Myocyte (in vitro differentiated cells): Measurements from ENCODE around the gene ZNF280A. TPM values are rescaled to one million over a fixed set of nuclear protein-coding genes. Genes with fewer than 3 reads are reported as not detected.
"Not testable (repeated sequence)": the region's sequence is repeated elsewhere in the genome, so short reads cannot be mapped to it uniquely, and the experiment has no call there.

ENCODE experiments used
- DNase-seq: peaks from one replicate; pipeline ENCODE4 v3.0.0-alpha.2; 2012; ENCODE audit warnings: low read depth
- total RNA-seq: library from RNA; depleted of rRNA; stranded (reverse); fragments of >200 nt; gene quantifications from 2 replicates; pipeline ENCODE4 v1.2.3, GENCODE V29; 2014

The ZNF280A gene
- total RNA-seq, 1 donor from 2014 or later, result not detected

DNA sequence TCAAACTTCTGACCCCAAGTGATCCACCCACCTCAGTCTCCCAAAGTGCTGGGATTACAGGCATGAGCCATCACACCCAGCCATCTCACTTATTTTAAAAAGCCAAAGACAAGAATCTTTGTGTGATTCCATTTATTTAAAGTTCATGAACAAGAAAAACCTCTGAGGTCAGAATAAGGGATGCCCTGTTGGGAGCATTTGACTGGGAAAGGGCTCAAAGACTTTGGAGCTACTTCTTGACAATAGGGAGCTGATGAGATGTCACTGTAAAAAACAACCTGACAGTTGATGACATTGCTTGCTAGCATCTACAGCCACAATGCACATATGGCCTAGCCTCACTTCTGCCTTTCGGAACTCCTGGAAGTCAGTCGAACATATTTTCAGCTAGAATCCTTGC, 6.5 kb downstream of the ZNF280A start:
- DNase-seq, result no peak

DNA sequence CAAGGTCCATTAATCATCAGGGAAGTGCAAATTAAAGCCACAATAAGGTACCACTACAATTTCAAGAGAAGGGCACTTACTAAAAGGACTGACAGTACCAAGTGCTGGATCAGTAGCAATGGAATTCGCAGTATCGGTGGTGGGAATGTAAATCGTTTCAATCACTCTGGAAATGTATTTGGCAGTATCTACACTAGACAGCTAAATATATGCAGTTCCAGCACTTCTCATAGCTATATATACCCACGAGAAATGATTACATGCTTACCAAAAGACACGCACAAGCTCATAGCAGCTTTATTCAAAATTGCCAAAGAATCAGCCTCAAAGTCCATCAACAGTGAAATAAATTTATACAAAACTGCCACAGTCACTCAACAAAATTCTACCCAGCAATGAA, 7.1 kb downstream of the ZNF280A start:
- no peak for DNase-seq

DNA sequence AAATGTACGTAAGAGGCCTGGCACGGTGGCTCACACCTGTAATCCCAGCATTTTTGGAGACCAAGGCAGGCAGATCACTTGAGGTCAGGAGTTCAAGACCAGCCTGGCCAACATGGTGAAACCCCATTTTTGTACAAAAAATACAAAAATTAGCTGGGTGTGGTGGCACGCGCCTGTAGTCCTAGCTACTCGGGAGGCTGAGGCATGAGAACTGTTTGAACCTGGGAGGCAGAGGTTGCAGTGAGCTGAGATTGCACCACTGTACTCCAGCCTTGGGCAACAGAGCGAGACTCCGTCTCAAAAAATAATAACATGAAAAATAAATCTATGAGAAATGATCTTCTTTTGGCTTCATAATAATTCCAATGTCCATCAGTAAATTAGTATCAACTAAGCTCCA, 9.2 kb downstream of the ZNF280A start:
- DNase-seq, result not testable (repeated sequence)

DNA sequence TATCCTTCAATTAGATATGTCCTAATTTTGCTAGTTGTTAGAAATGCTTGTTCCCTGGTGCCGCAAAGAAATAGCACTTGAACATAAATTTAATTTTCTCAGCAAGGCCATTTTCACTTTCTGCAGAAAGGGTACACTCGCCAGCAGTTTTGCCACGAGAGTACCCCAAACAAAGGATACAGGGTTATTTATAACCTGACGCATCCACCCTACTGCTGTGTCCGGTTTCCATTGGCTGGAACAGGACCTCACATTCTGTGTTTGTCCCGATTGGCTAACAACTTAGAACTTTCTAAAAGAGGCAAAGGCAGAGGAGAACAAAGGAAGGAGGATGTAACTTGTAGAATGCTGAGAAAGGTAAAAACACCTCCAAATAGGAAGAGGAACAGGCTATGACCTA, 10.2 kb downstream of the ZNF280A start:
- not testable (repeated sequence) for DNase-seq

DNA sequence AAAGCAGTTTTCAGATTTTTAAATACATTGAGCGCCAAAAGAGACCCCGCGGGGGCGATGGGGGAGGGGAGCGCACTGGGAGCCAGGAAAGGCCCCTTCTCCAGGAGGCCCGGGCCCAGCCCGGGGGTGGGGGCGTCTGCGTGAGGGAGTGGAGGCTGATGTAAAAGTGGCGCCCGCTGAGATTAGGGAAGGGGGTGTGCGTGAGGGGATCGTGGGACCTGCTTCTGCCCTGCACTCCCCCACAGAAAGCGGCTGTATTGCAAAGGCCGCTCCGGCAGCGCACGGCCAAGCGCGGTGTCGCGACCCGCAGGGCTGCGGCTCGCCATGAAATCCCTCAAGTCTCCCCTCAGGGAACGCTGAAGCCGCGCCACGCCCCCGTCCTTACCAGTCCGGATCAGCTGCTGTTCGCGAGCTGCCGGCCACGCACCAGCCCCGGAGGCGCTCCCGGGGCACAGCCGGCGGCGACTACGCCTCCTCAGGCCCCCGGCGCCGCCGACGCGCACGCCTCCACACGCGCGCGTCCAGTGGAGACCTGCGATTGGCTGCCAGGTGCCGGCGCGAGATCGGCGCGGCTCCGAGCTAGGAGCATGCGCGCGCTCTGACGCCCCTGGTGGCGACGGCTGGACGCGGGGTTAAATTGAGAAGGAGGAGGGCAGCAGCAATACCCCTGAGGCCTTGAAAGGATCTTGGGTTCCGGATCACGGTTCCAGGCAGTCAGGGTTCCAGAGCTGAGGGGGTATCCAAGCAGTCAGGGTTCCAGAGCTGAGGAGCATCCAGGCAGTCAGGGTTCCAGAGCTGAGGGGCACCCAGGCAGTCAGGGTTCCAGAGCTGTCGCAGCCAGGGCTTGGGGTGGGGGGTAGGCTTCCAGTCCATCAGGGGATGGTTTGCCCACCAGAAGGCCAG, 11.5 kb downstream of the ZNF280A start, which contains the start of gene ZNF280B:
ZNF280B (minus strand) TSS at position 469 of the 903 bp plus-strand sequence. CDS start 19,344 bp downstream, outside the sequence.
- peak; percentile 79 for DNase-seq

DNA sequence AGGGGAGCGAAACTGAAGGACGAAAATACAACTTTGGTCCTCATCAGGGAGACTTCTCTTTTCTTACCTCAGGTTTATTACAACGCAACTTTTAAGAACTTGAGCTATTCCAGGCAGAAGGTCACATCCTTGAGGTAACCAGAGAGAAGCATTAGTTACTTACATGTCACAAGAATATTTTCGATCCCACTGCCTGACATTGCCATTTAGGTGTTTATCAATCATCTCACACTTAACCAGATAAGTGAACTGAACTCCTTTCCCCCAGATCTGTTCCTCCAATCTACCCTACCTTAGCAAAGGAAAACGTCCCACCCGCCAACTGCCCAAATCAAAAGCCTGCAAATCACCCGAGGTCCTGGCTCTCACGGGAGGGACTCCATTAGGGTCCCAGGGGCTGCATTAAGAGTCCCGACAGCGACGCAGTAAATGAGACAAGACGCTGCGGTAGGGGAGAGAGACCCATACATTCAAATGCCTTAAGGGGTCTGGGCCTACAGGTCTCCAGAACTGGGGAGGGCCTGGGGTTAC, 12.3 kb downstream of the ZNF280A start:
- no peak for DNase-seq

DNA sequence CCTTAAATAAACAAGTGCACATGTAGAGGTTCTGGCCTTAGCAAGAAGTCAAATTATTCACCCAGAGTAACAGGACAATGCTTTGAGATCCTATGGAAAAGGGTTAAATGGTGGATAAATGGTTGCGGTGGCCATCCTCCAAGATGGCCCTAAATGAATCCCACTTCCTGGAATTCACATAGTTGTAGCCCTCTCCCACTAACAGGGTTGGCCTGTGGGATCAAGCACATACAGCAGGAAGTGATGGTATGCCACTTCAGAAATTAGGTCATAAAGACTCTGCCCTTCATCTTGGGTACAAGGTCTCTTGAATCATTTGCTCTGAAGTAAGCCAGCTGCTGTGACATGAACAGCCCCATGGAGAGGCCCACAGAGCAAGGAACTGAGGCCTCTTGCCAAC, 13.3 kb downstream of the ZNF280A start:
- DNase-seq, result no peak

DNA sequence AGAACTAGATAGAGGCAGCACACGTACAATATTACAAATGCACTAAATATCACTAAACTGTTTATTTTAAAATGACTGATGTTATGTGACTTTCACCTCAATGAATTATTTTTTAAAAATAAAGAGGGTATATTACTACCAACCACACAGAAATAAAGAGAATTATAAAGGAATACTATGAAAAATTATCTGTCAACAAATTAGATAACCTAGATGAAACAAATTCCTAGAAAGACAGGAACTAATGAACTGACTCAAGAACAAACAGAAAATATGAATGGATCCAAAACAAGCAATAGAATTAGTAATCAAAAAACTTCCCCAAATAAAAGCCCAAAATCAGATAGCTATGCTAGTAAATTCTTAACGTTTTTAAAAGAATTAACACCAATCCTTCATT, 21.8 kb downstream of the ZNF280A start:
- DNase-seq, result no peak

DNA sequence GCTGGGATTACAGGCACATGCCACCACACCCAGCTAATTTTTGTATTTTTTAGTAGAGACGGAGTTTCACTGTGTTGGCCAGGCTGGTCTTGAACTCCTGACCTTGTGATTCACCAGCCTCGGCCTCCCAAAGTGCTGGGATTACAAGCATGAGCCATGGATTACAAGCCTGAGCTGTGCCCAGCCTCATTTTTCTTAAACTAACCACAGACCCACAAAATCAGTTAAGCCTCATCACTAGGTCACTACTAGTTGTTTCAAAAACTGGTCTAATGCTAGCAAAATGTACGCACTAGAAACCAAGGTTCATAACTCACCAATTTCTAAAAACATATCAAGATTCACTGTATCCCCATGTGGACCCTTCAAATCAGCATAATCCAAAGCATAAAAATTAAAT, 28.5 kb downstream of the ZNF280A start:
- not testable (repeated sequence) for DNase-seq

DNA sequence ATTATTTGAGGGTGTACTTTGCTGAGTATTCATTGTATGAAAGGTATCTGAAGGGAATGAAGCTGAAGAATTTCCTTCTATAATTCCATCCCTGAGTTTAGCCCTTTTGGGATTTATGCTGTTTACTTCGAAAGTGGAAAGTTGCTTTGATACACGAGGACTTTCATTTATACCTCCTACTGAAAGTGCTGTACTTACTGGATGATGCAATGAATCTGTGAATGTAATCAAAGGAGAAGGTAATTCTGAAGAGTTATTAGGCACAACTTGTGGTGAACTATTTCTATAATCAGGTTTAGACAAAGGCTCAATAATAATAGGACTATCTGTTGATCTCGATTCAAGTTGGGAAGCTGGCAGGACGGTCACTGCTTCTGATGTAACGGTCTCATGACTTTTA, 31.3 kb downstream of the ZNF280A start:
- DNase-seq, result no peak

DNA sequence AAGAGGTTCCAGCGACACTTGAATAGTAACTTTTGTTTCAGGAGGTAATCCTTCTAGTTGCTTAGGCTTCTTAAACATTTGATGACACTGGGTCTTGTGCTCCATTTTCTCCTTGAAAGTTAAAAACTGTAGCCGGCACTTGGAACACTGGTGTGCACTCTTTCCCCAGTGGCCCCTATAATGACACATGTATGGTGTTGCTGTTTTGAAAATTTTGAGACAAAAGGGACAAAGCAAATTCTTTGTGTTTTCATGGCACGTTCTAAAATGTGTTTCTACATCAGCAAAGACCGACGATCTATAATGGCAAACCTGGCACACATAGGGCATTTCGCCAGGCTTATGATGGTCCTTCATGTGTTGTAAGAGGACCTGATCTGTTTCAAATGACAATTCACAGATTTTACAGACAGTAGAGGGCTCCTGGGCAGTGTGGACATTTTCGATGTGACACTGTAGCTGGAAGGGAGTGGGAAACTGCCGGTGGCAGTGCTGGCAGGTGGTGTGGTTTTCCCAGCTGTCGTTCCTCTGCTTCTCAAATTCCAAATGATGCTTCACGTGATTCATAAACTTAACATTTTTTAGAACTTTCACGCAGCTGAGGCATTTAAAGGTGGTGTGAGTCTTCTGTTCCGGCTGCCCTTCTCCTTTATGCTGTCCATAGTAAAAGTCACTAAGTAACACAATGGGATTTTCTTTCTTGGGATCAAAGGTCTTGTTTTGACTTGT, 32.0 kb downstream of the ZNF280A start:
- DNase-seq, result peak; percentile 85

DNA sequence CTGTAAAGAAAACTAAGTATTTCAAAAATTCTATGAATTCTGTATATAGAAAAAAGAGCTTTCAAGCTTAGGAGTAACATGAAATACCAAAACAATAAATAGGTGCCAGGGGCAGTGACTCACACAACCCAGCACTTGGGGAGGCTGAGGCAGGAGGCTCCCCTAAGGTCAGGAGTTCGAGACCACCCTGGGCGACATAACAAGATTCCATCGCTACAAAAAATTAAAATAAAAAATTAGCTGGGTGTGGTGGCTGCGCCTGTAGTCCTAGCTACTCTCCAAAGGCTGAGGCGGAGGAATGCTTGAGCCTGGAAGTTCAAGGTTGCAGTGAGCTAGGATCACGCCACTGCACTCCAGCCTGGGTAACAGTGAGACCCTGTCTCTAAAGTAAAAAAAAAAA, 33.0 kb downstream of the ZNF280A start:
- no peak for DNase-seq

DNA sequence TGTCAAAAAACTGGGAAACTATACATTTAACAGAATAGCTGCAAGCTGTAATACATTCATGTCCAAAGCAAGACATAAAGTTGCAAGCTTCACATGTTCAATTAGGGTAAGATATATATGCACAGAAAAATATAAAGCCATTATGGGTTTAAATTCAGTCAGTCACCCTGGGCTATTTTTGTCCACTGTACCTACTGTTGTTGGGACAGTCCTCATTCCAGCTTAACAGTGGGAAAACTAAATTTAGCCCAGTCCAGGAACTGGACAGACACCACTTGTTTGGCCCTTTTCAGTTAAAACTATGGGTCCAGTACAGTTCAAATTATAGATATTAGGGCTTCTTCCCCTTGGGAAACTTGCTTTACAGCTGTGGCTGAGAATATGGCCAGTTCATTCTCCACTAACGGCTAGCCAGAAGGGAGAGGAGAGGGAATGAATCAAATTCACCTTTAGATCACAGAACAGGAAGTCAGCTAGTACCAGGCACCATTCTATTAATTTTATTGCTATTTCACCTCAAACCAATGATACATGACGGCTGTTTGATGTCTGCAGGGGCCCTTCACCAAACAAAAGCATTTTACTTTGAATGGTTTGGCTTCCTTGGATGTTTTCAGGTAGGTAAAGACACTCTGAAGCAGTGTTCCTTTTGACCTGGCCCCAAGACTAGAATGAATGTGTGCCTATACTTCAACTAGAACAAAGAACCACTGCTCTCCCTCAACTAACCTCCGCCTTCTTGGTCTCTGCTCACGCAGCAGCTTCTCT, 33.8 kb downstream of the ZNF280A start:
- DNase-seq, result peak; percentile 46

DNA sequence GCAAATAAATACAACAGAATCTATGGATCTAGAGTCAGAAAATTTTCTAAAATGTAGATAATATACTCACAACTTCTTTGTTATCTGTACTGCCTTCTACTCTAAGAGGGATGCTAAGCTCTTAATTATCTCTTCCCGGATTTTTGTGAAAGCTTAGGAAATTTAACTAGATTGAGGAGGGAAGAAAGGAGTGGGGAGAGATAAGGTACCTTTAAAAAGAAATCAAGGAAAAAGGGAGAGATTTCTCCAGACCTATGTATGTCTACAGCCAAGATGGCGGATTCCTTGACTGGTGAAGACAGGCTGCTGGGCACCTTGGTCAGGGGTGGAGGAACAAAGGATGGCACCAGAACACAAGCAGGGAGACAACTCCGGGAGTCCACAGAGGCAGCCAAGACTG, 34.5 kb downstream of the ZNF280A start:
- DNase-seq, result no peak

DNA sequence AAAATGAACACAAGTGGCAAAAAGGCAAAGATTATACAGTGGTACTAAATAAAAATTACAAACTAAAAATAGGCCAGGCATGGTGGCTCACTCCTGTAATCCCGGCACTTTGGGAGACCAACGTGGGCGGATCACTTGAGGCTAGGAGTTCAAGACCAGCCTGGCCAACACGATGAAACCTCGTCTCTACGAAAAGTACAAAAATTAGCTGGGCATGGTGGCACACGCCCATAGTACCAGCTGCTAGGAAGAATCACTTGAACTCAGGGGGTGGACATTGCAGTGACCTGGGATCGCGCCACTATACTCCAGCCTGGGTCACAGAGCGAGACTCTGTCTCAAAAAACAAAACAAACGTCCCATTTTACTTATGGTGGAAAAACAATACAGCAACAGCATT, 36.0 kb downstream of the ZNF280A start:
- no peak for DNase-seq

DNA sequence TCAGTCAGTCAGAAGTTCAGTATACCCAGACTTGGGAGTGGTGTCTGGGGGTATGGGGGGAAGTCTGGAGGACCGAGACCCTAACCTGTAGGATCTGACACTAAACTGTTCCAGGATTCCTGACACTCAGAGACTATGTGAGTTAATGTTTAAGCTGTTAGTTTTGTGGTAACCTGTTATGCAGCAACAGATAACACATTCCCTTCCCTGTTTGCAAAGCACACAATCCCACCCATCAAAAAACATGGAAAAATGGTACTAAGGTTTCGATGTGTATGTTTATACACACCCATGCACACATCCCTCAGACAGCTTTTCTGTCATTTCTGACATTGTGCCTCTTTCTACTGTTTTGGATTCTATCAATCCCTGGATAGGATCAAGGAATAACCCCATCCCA, 39.1 kb downstream of the ZNF280A start:
- DNase-seq, result no peak

DNA sequence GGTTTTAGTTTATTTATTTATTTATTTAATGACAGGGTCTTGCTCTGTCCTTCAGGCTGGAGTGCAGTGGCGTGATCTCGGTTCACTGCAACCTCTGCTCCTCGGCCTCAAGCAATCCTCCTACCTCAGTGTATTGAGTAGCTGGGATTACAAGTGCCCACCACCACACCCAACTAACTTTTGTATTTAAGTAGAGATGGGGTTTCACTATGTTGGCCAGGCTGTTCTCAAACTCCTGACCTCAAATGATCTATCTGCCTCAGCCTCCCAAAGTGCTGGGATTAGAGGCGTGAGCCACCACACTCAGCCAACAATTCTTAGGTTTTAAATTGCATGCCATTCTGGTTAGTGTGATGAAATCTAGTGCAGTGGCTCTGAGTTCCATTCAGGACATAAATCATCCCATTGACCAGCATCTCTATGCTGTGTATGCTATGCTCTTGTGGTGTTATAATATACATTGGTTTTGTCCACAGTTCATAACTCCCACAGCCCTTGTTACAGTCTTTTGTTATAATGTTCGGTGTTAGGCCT, 40.0 kb downstream of the ZNF280A start:
- DNase-seq, result no peak

DNA sequence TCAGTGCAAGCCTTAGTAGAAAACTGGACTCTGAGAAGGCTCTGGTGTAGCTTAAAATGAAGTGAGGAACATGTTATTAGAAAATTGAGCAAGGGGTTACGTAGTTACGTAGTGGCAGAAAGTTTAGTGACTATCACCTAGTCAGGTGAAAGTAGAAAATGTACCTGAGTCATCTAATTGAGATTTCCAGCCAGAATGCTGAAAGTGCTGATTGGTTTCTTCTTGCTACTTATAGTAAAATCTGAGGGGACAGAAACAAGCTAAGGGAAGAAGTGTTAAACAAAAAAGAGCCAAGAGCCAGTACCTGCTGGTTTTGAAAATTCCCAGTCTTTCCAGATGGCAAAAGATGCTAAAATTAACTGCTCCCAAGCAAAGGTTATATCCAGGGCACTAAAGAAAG, 41.0 kb downstream of the ZNF280A start:
- no peak for DNase-seq

DNA sequence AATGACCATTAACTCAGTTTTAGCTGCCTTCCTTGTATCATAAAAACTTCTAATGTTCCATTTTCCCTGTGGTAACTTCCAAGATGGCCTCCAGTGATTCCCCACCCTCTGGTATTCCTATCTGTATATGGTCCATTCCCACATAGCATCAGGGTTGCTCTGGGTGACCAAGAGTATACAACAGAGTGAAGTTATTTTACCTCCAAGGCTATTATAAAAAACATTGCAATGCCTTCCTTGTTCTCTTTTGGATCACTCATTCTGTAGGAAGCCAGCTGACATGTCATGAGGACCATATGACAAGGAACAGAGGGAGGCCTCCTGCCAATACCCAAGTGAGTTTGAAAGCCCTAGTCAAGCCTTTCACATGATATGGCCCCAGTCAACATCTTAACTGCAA, 41.6 kb downstream of the ZNF280A start:
- DNase-seq, result no peak

DNA sequence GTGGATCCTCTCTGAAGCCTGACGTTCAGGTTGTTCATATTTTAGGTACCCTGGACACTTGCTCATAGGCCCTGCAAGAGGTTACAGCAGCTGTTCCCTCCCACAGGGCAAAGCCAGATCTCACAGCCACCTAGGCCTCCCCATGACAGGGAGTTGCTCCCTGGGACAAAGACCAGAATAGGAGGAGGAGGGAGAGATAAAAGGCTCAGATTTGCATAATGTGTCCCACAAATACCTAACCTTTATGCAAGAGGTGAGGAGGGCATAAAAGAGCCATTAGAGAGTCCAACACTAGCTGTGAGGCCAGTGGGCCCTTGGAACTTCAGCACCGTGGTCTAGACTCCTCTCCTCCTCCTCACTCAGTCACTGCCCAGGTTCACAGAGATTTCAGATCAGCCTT, 45.3 kb downstream of the ZNF280A start:
- DNase-seq, result no peak

DNA sequence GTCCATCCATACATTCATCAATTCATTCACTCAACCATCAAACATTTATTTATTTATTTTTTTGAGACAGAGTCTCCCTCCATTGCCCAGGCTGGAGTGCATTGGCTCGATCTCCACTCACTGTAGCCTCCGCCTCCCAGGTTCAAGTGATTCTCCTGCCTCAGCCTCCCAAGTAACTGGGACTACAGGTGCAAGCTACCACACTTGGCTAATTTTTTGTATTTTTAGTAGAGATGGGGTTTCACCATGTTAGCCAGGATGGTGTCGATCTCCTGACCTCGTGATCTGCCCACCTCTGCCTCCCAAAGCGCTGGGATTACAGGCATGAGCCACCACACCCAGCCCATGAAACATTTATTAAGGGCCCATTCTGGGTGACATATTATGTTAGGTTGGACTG, 49.0 kb downstream of the ZNF280A start:
- not testable (repeated sequence) for DNase-seq
